GM23248 (cell line): ENCODE measurements around the gene FERMT3.

Source experiments
- EZH2 ChIP-seq: fragments of 200-600 bp; sonication (generic); IDR thresholded peaks from 2 replicates; pipeline ENCODE4 v1.6.1; 2018; ENCODE audit warnings: antibody characterized with exemption, mild to moderate bottlenecking; ENCODE audit not compliant: insufficient read depth, poor library complexity, severe bottlenecking
- EZH2phosphoT487 ChIP-seq: fragments of 200-600 bp; sonication (generic); IDR thresholded peaks from 2 replicates; pipeline ENCODE4 v1.6.1; 2018; ENCODE audit warnings: antibody characterized with exemption, moderate library complexity, mild to moderate bottlenecking, low read depth; ENCODE audit not compliant: insufficient read depth

DNA sequence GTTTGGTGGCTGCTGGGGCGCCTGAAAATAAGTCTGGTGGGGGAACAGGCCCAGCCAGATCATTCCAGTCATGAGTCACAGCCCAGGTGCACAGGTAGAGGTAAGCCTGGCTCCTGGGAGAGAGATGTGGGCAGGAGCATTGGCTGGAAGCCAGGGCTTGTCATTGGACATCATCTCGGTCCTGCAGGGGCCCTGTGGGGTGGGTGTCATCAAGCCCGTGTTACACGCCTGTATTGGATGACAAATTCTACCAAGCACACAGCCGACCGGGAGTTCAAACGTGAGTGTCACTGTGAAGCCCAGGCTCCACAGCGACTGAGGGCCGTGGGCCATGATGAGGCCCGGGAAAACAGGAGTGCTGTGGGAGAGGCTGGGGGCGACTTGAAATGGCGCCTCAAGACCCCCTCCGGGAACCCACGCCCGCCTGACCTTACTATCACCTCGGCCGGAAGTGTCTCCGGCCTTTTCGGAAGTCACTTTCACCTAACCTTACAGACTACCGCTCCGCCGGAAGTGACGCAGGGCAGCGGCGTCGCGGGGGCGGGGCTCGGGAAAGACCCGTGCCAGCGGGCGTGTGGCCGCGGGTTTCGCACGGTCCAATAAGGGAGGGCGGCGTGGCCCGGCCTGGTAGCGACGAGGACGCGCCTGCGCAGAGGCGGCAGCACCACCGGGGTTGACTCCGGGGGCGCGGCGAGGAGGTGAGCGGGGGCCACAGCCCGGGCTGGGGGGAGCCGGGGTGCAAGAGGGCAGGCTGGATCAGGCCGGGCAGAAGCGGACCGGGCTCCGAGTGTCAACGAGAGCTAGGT lies 34.1 kb downstream of the FERMT3 start, which contains the start of gene FKBP2:
- TF ChIP-seq EZH2 (no peak), EZH2phosphoT487 (no peak)
